Measurements from ENCODE around the gene EHMT2. TPM values are rescaled to one million over a fixed set of nuclear protein-coding genes. Genes with fewer than 3 reads are reported as not detected.

The EHMT2 gene
- total and polyA plus RNA-seq, 2 of the 13 experiments (the other 11 are each of a cell fraction or from before 2014, with no cell fraction given), result 55.2 to 69.2 TPM

DNA sequence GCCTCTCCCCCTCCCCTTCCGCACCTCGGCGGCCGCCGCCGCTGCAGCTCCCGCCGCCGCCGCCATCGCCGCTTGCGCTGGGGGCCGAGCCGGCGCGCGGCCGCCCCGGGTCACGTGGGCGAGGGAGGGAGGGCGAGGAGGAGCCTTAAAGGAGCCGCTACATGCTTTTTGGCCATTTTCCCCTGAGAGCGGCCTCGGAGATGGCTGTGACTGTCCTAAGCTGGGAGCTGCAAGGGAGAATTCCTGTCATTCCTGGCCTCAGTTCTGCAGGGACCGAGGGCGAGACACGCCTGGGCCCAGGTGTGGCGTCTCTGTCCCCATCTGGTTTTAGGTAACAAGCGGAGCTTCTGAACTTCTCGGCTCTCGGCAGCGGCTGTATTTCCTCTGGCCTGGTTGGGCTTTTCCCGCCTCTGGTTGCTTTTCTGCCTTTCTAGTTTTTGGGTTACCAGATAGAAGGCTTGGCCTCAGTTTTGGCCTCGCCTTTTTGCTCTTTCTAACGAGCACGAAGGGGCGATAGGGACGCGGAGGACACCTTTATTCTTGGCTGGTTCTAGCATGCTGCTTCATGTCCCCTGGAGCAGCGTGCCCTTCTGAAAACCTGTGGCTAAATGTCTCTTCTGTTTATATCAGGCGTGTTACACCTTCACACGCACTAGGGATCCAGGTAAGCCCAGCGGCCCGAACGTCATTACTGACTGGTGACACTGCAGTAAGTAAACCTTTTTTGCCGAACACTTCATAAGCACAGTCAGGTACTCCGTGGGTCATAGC is at the start of gene EHMT2 (continued):
- TF ChIP-seq, protein P1, sequence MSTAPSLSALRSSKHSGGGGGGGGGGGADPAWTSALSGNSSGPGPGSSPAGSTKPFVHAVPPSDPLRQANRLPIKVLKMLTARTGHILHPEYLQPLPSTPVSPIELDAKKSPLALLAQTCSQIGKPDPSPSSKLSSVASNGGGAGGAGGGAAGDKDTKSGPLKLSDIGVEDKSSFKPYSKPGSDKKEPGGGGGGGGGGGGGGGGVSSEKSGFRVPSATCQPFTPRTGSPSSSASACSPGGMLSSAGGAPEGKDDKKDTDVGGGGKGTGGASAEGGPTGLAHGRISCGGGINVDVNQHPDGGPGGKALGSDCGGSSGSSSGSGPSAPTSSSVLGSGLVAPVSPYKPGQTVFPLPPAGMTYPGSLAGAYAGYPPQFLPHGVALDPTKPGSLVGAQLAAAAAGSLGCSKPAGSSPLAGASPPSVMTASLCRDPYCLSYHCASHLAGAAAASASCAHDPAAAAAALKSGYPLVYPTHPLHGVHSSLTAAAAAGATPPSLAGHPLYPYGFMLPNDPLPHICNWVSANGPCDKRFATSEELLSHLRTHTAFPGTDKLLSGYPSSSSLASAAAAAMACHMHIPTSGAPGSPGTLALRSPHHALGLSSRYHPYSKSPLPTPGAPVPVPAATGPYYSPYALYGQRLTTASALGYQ (CRISPR knock-in tag; IDR thresholded peaks at IDR 0.05), result no peak
- TF ChIP-seq, protein P2, sequence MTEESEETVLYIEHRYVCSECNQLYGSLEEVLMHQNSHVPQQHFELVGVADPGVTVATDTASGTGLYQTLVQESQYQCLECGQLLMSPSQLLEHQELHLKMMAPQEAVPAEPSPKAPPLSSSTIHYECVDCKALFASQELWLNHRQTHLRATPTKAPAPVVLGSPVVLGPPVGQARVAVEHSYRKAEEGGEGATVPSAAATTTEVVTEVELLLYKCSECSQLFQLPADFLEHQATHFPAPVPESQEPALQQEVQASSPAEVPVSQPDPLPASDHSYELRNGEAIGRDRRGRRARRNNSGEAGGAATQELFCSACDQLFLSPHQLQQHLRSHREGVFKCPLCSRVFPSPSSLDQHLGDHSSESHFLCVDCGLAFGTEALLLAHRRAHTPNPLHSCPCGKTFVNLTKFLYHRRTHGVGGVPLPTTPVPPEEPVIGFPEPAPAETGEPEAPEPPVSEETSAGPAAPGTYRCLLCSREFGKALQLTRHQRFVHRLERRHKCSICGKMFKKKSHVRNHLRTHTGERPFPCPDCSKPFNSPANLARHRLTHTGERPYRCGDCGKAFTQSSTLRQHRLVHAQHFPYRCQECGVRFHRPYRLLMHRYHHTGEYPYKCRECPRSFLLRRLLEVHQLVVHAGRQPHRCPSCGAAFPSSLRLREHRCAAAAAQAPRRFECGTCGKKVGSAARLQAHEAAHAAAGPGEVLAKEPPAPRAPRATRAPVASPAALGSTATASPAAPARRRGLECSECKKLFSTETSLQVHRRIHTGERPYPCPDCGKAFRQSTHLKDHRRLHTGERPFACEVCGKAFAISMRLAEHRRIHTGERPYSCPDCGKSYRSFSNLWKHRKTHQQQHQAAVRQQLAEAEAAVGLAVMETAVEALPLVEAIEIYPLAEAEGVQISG (CRISPR knock-in tag; IDR thresholded peaks at IDR 0.05), result peak; percentile 69; the same call in 1 of the 2 replicates
- TF ChIP-seq ZNF432 (CRISPR knock-in tag; IDR thresholded peaks at IDR 0.05; ENCODE audit: borderline replicate concordance) (no peak), KAT7 (CRISPR knock-in tag; IDR thresholded peaks at IDR 0.05; ENCODE audit: borderline replicate concordance) (no peak; the same call in 1 of the 2 replicates), RFX1 (IDR thresholded peaks at IDR 0.05) (no peak), ZNF775 (CRISPR knock-in tag; IDR thresholded peaks at IDR 0.05; ENCODE audit: borderline replicate concordance) (no peak), ZBTB20 (CRISPR knock-in tag; IDR thresholded peaks at IDR 0.05; ENCODE audit: borderline replicate concordance, low read depth) (no peak; the same call in 1 of the 2 replicates), GPN1 (CRISPR knock-in tag; IDR thresholded peaks at IDR 0.05; ENCODE audit: borderline replicate concordance) (no peak), ZNF598 (CRISPR knock-in tag; IDR thresholded peaks at IDR 0.05; ENCODE audit: borderline replicate concordance) (peak; percentile 97; the same call in 1 of the 2 replicates), ZNF383 (CRISPR knock-in tag; IDR thresholded peaks at IDR 0.05; ENCODE audit: borderline replicate concordance) (no peak), SKI (IDR thresholded peaks at IDR 0.05; ENCODE audit: partially characterized antibody) (peak; percentile 56), ZNF496 (CRISPR knock-in tag; IDR thresholded peaks at IDR 0.05; ENCODE audit: insufficient replicate concordance) (no peak), SMAD1 (CRISPR knock-in tag; IDR thresholded peaks at IDR 0.05; ENCODE audit: borderline replicate concordance, low read depth) (no peak), ZNF44 (CRISPR knock-in tag; IDR thresholded peaks at IDR 0.05) (no peak)
- TF ChIP-seq, protein P3, sequence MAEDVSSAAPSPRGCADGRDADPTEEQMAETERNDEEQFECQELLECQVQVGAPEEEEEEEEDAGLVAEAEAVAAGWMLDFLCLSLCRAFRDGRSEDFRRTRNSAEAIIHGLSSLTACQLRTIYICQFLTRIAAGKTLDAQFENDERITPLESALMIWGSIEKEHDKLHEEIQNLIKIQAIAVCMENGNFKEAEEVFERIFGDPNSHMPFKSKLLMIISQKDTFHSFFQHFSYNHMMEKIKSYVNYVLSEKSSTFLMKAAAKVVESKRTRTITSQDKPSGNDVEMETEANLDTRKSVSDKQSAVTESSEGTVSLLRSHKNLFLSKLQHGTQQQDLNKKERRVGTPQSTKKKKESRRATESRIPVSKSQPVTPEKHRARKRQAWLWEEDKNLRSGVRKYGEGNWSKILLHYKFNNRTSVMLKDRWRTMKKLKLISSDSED (CRISPR knock-in tag; IDR thresholded peaks at IDR 0.05), result no peak
- TF ChIP-seq, protein P4, sequence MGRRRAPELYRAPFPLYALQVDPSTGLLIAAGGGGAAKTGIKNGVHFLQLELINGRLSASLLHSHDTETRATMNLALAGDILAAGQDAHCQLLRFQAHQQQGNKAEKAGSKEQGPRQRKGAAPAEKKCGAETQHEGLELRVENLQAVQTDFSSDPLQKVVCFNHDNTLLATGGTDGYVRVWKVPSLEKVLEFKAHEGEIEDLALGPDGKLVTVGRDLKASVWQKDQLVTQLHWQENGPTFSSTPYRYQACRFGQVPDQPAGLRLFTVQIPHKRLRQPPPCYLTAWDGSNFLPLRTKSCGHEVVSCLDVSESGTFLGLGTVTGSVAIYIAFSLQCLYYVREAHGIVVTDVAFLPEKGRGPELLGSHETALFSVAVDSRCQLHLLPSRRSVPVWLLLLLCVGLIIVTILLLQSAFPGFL (CRISPR knock-in tag; IDR thresholded peaks at IDR 0.05), result no peak
- TF ChIP-seq, protein P5, sequence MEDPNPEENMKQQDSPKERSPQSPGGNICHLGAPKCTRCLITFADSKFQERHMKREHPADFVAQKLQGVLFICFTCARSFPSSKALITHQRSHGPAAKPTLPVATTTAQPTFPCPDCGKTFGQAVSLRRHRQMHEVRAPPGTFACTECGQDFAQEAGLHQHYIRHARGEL (CRISPR knock-in tag; IDR thresholded peaks at IDR 0.05), result no peak
- TF ChIP-seq, protein P6, sequence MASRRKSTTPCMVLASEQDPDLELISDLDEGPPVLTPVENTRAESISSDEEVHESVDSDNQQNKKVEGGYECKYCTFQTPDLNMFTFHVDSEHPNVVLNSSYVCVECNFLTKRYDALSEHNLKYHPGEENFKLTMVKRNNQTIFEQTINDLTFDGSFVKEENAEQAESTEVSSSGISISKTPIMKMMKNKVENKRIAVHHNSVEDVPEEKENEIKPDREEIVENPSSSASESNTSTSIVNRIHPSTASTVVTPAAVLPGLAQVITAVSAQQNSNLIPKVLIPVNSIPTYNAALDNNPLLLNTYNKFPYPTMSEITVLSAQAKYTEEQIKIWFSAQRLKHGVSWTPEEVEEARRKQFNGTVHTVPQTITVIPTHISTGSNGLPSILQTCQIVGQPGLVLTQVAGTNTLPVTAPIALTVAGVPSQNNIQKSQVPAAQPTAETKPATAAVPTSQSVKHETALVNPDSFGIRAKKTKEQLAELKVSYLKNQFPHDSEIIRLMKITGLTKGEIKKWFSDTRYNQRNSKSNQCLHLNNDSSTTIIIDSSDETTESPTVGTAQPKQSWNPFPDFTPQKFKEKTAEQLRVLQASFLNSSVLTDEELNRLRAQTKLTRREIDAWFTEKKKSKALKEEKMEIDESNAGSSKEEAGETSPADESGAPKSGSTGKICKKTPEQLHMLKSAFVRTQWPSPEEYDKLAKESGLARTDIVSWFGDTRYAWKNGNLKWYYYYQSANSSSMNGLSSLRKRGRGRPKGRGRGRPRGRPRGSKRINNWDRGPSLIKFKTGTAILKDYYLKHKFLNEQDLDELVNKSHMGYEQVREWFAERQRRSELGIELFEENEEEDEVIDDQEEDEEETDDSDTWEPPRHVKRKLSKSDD (CRISPR knock-in tag; IDR thresholded peaks at IDR 0.05; ENCODE audit: low read depth), result no peak

Data from HepG2 (cell line).